Neuron (in vitro differentiated cells): ENCODE results near the gene LRRC4C.

Experiments
- H2AFZ ChIP-seq: one replicate; pipeline ENCODE4 v1.6.1; 2013; ENCODE audit warnings: low read depth, mild to moderate bottlenecking, inconsistent platforms, low read length, moderate library complexity
- H3K27me3 ChIP-seq: one replicate; pipeline ENCODE4 v1.6.1; 2013; ENCODE audit warnings: low read length; ENCODE audit not compliant: insufficient read depth
- H3K36me3 ChIP-seq: one replicate; pipeline ENCODE4 v1.6.1; 2013; ENCODE audit warnings: low read length; ENCODE audit not compliant: insufficient read depth
- H3K4me1 ChIP-seq: one replicate; pipeline ENCODE4 v1.6.1; 2013; ENCODE audit warnings: low read length; ENCODE audit not compliant: insufficient read depth
- H3K4me3 ChIP-seq: 2 replicates; pipeline ENCODE4 v1.5.1; 2013; ENCODE audit warnings: mild to moderate bottlenecking, low read length, moderate library complexity
- H3K9me3 ChIP-seq: one replicate; pipeline ENCODE4 v1.6.1; 2013; ENCODE audit warnings: low read length

Gene LRRC4C

GRCh38 chr11:40384991-40385390, 1074.5 kb downstream of the LRRC4C start:
- H2AFZ ChIP-seq = no peak overlapping the region
- H3K36me3 ChIP-seq = no peaks in the 10 kb centered on the region
- H3K4me1 ChIP-seq = peaks cover 5% of the 10 kb centered on the region
- H3K4me3 ChIP-seq = no peak overlapping the region
- no peaks in the 10 kb centered on the region for H3K27me3 ChIP-seq
- no peaks in the 10 kb centered on the region for H3K9me3 ChIP-seq

DNA sequence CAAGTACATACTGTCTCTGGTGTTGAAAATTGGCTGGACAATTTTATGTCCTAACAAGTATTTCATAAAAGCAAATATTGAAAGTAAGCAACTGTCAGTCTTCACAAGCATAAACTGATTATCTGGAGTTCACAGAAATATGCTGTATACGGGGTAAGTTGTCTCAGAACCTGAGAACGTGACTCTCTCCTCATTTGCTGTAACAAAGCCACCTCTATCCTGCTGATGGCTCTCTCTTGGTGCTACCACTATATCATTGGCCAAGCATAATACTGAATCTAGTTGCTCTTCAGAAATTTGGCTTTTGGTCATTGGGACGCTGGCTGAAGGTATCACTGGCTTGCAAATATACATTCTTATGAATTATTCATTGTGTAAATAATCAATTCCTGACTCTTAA, 1078.0 kb downstream of the LRRC4C start:
- no peak overlapping the region for H2AFZ ChIP-seq
- H3K9me3 ChIP-seq = no peaks in the 10 kb centered on the region
- no peaks in the 10 kb centered on the region for H3K27me3 ChIP-seq
- H3K36me3 ChIP-seq = no peaks in the 10 kb centered on the region
- peaks cover 5% of the 10 kb centered on the region for H3K4me1 ChIP-seq
- H3K4me3 ChIP-seq = no peak overlapping the region

- no peaks in the 10 kb centered on the region for H3K9me3 ChIP-seq
Observed at GRCh38 chr11:40380835-40381234, 1078.6 kb downstream of the LRRC4C start.

DNA sequence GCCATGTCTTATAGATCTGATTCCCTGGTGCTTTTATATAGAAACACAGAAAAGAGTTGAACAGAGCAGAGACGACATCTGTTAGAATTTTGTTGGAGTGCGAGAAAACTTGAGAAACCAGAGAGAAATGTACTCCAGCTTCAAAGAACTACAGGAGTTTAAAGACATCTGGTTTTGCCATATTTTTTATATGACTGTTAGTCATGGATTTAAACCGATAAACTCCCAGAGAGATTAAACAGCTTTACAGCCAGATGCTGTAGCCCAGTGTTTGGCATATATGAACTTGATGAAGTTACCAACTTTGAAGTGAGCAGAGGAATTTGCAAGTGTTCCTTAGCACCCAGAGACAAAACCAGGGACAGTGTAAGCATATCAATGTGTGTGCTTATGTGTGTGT, 1083.1 kb downstream of the LRRC4C start:
- Histone ChIP-seq H3K27me3 (no peaks in the 10 kb centered on the region), H3K9me3 (no peaks in the 10 kb centered on the region), H3K4me1 (no peaks in the 10 kb centered on the region), H2AFZ (no peak overlapping the region), H3K36me3 (no peaks in the 10 kb centered on the region), H3K4me3 (no peak overlapping the region)

More at GRCh38 chr11:40380835-40381234, 1078.6 kb downstream of the LRRC4C start:
- no peaks in the 10 kb centered on the region for H3K4me1 ChIP-seq
- H2AFZ ChIP-seq = no peak overlapping the region
- no peaks in the 10 kb centered on the region for H3K36me3 ChIP-seq
- H3K4me3 ChIP-seq = no peak overlapping the region
- H3K27me3 ChIP-seq = no peaks in the 10 kb centered on the region

GRCh38 chr11:40370821-40371616, 1088.4 kb downstream of the LRRC4C start:
- no peaks in the 10 kb centered on the region for H3K9me3 ChIP-seq
- no peaks in the 10 kb centered on the region for H3K36me3 ChIP-seq
- no peak overlapping the region for H2AFZ ChIP-seq
- no peaks in the 10 kb centered on the region for H3K27me3 ChIP-seq
- H3K4me1 ChIP-seq = no peaks in the 10 kb centered on the region
- H3K4me3 ChIP-seq = no peak overlapping the region

GRCh38 chr11:40360206-40360798, 1099.2 kb downstream of the LRRC4C start:
- H3K4me3 ChIP-seq = no peak overlapping the region
- no peaks in the 10 kb centered on the region for H3K9me3 ChIP-seq
- H2AFZ ChIP-seq = no peak overlapping the region
- no peaks in the 10 kb centered on the region for H3K27me3 ChIP-seq
- H3K4me1 ChIP-seq = no peaks in the 10 kb centered on the region
- H3K36me3 ChIP-seq = no peaks in the 10 kb centered on the region

DNA sequence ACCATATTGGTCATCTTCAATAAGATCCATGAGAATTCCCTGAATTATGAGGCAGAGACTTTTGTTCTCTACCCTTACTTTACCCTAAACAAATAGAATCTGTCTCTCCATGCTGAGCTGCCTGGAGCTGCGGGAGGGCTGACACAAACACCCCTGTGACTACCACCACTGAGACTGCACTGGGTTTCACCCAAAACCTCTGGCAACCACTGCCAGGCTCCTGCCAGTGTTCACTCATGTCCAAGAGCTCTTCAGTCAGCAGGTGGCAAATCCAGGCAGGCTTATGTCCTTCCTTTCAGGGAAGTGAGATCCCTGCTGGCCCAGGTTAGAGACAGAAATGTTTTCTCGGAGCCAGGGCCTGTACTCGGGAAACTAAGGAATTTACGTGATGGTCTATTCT, 1105.3 kb downstream of the LRRC4C start:
- no peak overlapping the region for H3K4me3 ChIP-seq
- H3K9me3 ChIP-seq = no peaks in the 10 kb centered on the region
- no peaks in the 10 kb centered on the region for H3K27me3 ChIP-seq
- H2AFZ ChIP-seq = no peak overlapping the region
- no peaks in the 10 kb centered on the region for H3K4me1 ChIP-seq
- H3K36me3 ChIP-seq = no peaks in the 10 kb centered on the region

DNA sequence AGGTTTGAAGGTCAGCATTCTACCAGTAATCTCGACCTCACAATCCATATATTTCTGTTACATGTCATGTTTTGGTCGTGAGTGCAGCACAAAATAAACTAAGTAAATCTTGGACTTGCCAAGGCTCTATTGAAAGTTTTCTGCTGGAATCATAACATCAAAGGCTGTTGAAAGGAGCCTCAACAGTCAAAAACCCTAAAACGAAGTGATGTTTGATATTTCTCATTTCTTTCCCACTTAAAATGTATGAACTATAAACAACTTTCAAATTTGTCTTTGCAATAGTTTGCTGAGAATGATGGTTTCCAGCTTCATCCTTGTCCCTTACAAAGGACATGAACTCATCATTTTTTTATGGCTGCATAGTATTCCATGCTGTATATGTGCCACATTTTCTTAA, 1118.5 kb downstream of the LRRC4C start:
- H3K27me3 ChIP-seq = no peaks in the 10 kb centered on the region
- H3K9me3 ChIP-seq = no peaks in the 10 kb centered on the region
- no peak overlapping the region for H2AFZ ChIP-seq
- no peak overlapping the region for H3K4me3 ChIP-seq
- H3K4me1 ChIP-seq = no peaks in the 10 kb centered on the region
- no peaks in the 10 kb centered on the region for H3K36me3 ChIP-seq

- H3K36me3 ChIP-seq = no peaks in the 10 kb centered on the region
- H3K4me3 ChIP-seq = no peak overlapping the region
- no peaks in the 10 kb centered on the region for H3K27me3 ChIP-seq
- H3K4me1 ChIP-seq = no peaks in the 10 kb centered on the region
- no peak overlapping the region for H2AFZ ChIP-seq
- H3K9me3 ChIP-seq = no peaks in the 10 kb centered on the region
Observed at GRCh38 chr11:40338739-40339138, 1120.7 kb downstream of the LRRC4C start.

DNA sequence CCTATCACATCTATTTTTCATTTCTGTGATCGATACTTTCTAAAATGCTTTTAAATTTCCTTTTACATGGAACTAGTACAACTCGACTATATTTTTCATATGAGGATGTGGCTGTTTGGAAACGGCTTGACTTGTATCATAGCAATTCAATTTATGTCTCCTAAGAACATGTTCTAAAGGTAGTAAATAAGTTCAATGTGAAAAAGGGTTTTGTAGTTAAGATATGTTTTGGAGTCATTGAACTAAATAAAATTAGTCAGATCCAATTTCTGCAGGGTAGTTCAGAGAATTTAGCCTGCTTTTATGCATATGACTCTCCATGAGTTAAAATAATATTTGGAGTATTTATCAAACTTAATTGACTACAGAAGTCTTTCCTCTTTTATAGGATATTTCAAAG, 1121.4 kb downstream of the LRRC4C start:
- H3K4me1 ChIP-seq = no peaks in the 10 kb centered on the region
- no peak overlapping the region for H2AFZ ChIP-seq
- H3K36me3 ChIP-seq = no peaks in the 10 kb centered on the region
- H3K9me3 ChIP-seq = no peaks in the 10 kb centered on the region
- H3K27me3 ChIP-seq = no peaks in the 10 kb centered on the region
- no peak overlapping the region for H3K4me3 ChIP-seq

DNA sequence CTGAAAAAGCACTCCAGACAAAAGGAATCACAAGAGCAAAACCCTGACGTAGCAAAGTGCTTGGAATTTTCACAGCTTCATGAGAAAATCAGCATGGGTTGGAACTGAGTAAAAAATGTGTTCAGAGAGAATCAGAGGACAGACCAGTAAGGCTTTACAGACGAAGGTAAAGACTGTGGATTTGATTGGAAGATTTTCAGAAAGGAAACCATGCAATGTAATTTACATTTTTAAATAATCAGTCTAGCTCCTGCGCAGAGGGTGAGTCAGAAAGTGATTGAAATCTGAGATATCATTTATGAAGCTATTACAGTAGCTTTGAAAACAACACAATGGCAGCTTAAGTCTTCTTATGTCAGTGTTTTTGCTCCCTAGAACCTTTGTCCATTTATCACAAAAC, 1122.3 kb downstream of the LRRC4C start:
- H3K4me3 ChIP-seq = no peak overlapping the region
- no peaks in the 10 kb centered on the region for H3K36me3 ChIP-seq
- H3K4me1 ChIP-seq = no peaks in the 10 kb centered on the region
- H3K27me3 ChIP-seq = no peaks in the 10 kb centered on the region
- no peak overlapping the region for H2AFZ ChIP-seq
- no peaks in the 10 kb centered on the region for H3K9me3 ChIP-seq

GRCh38 chr11:40328890-40329614, 1130.4 kb downstream of the LRRC4C start:
- H3K4me3 ChIP-seq = no peak overlapping the region
- H2AFZ ChIP-seq = no peak overlapping the region
- H3K9me3 ChIP-seq = no peaks in the 10 kb centered on the region
- H3K4me1 ChIP-seq = no peaks in the 10 kb centered on the region
- no peaks in the 10 kb centered on the region for H3K27me3 ChIP-seq
- H3K36me3 ChIP-seq = no peaks in the 10 kb centered on the region

- H3K4me1 ChIP-seq = no peaks in the 10 kb centered on the region
- no peak overlapping the region for H3K4me3 ChIP-seq
- no peak overlapping the region for H2AFZ ChIP-seq
- no peaks in the 10 kb centered on the region for H3K36me3 ChIP-seq
- H3K9me3 ChIP-seq = no peaks in the 10 kb centered on the region
- H3K27me3 ChIP-seq = no peaks in the 10 kb centered on the region
Observed at GRCh38 chr11:40323241-40323640, 1136.2 kb downstream of the LRRC4C start.
